ENCODE measurements around the gene CCZ1. TPM values are rescaled to one million over a fixed set of nuclear protein-coding genes. Genes with fewer than 3 reads are reported as not detected.
"Not testable (repeated sequence)": the region's sequence is repeated elsewhere in the genome, so short reads cannot be mapped to it uniquely, and the experiment has no call there.

CCZ1 gene
- total and polyA plus RNA-seq, 2 of the 8 experiments (the other 6 are each of a cell fraction or from before 2014, with no cell fraction given) = 56.3 to 150 TPM

DNA sequence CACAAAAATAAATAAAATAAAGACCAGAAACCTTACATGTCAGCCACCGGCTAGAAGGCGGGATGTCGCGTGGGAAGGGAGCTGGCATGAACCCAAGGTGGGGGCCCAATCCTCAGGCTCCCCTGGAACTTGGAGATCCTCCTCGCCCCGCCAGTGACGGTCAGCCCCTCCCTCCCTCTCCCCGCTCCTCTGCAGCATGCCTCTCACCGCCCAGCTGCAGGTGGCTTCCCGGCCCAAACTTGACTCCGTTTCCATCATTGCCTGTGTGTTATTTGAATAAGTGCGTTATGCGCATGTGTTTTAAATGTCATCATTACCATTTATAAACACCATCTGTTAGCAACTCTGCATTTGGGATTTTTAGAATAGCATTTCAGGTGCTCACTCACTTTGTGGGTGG lies 64.7 kb downstream of the CCZ1 start:
- H4K8ac ChIP-seq (ENCODE audit: extremely low read depth, insufficient read depth, low read length); H3K36me3 ChIP-seq (ENCODE audit: control insufficient read depth in 2 of 4, insufficient read depth in 4 of 4, low read length in 3 of 4); POLR2A ChIA-PET (ENCODE audit: partially characterized antibody); CTCF ChIA-PET (ENCODE audit: partially characterized antibody); H2AFZ ChIP-seq (ENCODE audit: low read length); H2BK15ac ChIP-seq (ENCODE audit: low read length); H2BK5ac ChIP-seq (ENCODE audit: low read depth, low read length); H4K5ac ChIP-seq (ENCODE audit: insufficient read length, low read depth, low read length); H2BK120ac ChIP-seq (replicated peaks; ENCODE audit: low read depth, low read length); H3K4me2 ChIP-seq (ENCODE audit: insufficient read depth in 1 of 2, low read depth in 2 of 2, low read length in 2 of 2); H2AK5ac ChIP-seq (ENCODE audit: low read depth, low read length); H4K20me1 ChIP-seq (replicated peaks in 1 of 2; ENCODE audit: control insufficient read depth in 1 of 2, insufficient read depth in 2 of 2, low read length in 2 of 2); H3K9ac ChIP-seq (replicated peaks in 1 of 4; ENCODE audit: extremely low read depth in 1 of 4, low read depth in 3 of 4, low read length in 3 of 4); H3K23me2 ChIP-seq (ENCODE audit: low read depth, low read length); H3K4ac ChIP-seq (replicated peaks; ENCODE audit: insufficient read length, low read depth, low read length); H2BK20ac ChIP-seq (ENCODE audit: low read length); DNase-seq (ENCODE audit: low read depth in 1 of 2, low spot score in 2 of 2); H3K4me1 ChIP-seq (replicated peaks in 1 of 4; ENCODE audit: control insufficient read depth in 3 of 4, insufficient read depth in 4 of 4, low read length in 3 of 4); H3K27ac ChIP-seq (ENCODE audit: low read depth, low read length); H2BK12ac ChIP-seq (ENCODE audit: low read depth, low read length); FAIRE-seq; H3K79me2 ChIP-seq (ENCODE audit: control insufficient read depth in 1 of 2, insufficient read depth in 2 of 2, low read length in 2 of 2); H4K91ac ChIP-seq (replicated peaks; ENCODE audit: insufficient read length, low read length); H3K9me3 ChIP-seq (ENCODE audit: insufficient read depth in 2 of 2, low read depth in 1 of 2, low read length in 1 of 2); H3K4me3 ChIP-seq (ENCODE audit: extremely low read depth in 1 of 4, insufficient read depth in 2 of 4, low read depth in 3 of 4, low read length in 4 of 4); H3K27me3 ChIP-seq (replicated peaks in 1 of 4; ENCODE audit: control insufficient read depth in 3 of 4, extremely low read depth in 1 of 4, insufficient read depth in 3 of 4, low read length in 3 of 4); H3K14ac ChIP-seq (ENCODE audit: insufficient read length); H3K79me1 ChIP-seq (ENCODE audit: low read depth, low read length); H3K18ac ChIP-seq (ENCODE audit: extremely low read depth, low read length); H3K23ac ChIP-seq (ENCODE audit: insufficient read length); H3K56ac ChIP-seq (replicated peaks; ENCODE audit: insufficient read length, low read depth, low read length): not testable (repeated sequence)
- WGBS, 2 experiments (ENCODE audit: extremely low coverage in 1 of 2, insufficient coverage in 1 of 2, insufficient read length in 1 of 2, insufficient replicate concordance in 2 of 2, low coverage in 1 of 2, low lambda C conversion rate in 2 of 2, missing lambda C conversion rate in 1 of 2) = 53% methylated on average over 3 of the region's 13 CpGs; no CpG with 5 or more reads in 1 of the 2 experiments

DNA sequence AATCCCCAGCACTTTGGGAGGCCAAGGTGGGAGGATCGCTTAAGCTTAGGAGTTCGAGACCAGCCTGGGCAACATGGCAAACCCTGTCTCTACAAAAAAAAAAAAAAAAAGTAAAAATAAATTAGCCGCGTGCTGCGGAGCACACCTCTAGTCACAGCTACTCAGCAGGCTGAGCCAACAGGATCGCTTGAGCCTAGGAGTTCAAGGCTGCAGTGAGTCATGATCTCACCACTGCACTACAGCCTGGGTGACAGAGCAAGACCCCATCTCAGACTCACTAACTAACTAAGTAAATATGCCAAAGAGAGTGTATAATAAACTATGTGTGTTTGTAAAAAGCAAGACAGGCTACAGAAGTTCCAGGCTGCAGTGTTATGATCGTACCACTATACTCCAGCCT lies 65.3 kb downstream of the CCZ1 start:
- H2AK5ac ChIP-seq (ENCODE audit: low read depth, low read length); H3K4me1 ChIP-seq (replicated peaks in 1 of 4; ENCODE audit: control insufficient read depth in 3 of 4, insufficient read depth in 4 of 4, low read length in 3 of 4); H3K4me2 ChIP-seq (ENCODE audit: insufficient read depth in 1 of 2, low read depth in 2 of 2, low read length in 2 of 2); H3K14ac ChIP-seq (ENCODE audit: insufficient read length); H2AFZ ChIP-seq (ENCODE audit: low read length); H4K8ac ChIP-seq (ENCODE audit: extremely low read depth, insufficient read depth, low read length); H3K36me3 ChIP-seq (ENCODE audit: control insufficient read depth in 2 of 4, insufficient read depth in 4 of 4, low read length in 3 of 4); H3K79me1 ChIP-seq (ENCODE audit: low read depth, low read length); H3K56ac ChIP-seq (replicated peaks; ENCODE audit: insufficient read length, low read depth, low read length); FAIRE-seq; H2BK120ac ChIP-seq (replicated peaks; ENCODE audit: low read depth, low read length); H2BK15ac ChIP-seq (ENCODE audit: low read length); H2BK20ac ChIP-seq (ENCODE audit: low read length); H3K23ac ChIP-seq (ENCODE audit: insufficient read length); H3K23me2 ChIP-seq (ENCODE audit: low read depth, low read length); H3K27ac ChIP-seq (ENCODE audit: low read depth, low read length); H4K20me1 ChIP-seq (replicated peaks in 1 of 2; ENCODE audit: control insufficient read depth in 1 of 2, insufficient read depth in 2 of 2, low read length in 2 of 2); H2BK5ac ChIP-seq (ENCODE audit: low read depth, low read length); CTCF ChIA-PET (ENCODE audit: partially characterized antibody); H2BK12ac ChIP-seq (ENCODE audit: low read depth, low read length); H3K4me3 ChIP-seq (ENCODE audit: extremely low read depth in 1 of 4, insufficient read depth in 2 of 4, low read depth in 3 of 4, low read length in 4 of 4); POLR2A ChIA-PET (ENCODE audit: partially characterized antibody); H3K9ac ChIP-seq (replicated peaks in 1 of 4; ENCODE audit: extremely low read depth in 1 of 4, low read depth in 3 of 4, low read length in 3 of 4); H3K27me3 ChIP-seq (replicated peaks in 1 of 4; ENCODE audit: control insufficient read depth in 3 of 4, extremely low read depth in 1 of 4, insufficient read depth in 3 of 4, low read length in 3 of 4); H3K4ac ChIP-seq (replicated peaks; ENCODE audit: insufficient read length, low read depth, low read length); H4K91ac ChIP-seq (replicated peaks; ENCODE audit: insufficient read length, low read length); DNase-seq (ENCODE audit: low read depth in 1 of 2, low spot score in 2 of 2); H3K18ac ChIP-seq (ENCODE audit: extremely low read depth, low read length); H3K9me3 ChIP-seq (ENCODE audit: insufficient read depth in 2 of 2, low read depth in 1 of 2, low read length in 1 of 2); H3K79me2 ChIP-seq (ENCODE audit: control insufficient read depth in 1 of 2, insufficient read depth in 2 of 2, low read length in 2 of 2); H4K5ac ChIP-seq (ENCODE audit: insufficient read length, low read depth, low read length): not testable (repeated sequence)
- no CpG with 5 or more reads among the region's 7 CpGs for WGBS, 2 experiments (ENCODE audit: extremely low coverage in 1 of 2, insufficient coverage in 1 of 2, insufficient read length in 1 of 2, insufficient replicate concordance in 2 of 2, low coverage in 1 of 2, low lambda C conversion rate in 2 of 2, missing lambda C conversion rate in 1 of 2)

Measured in H1 (cell line).